NCI-H1436 (cell line): Measurements from ENCODE around the gene TARBP1.
A peak's percentile ranks its signal among the peaks of the same experiment; 100 is the strongest.
"Not testable (repeated sequence)": the region's sequence is repeated elsewhere in the genome, so short reads cannot be mapped to it uniquely, and the experiment has no call there.

ENCODE experiments used
- DNase-seq: peaks from one replicate; lab custom pipeline; 2025; lab: John Stamatoyannopoulos, UW

Gene TARBP1

GRCh38 chr1:234478481-234479309 lies at the start of gene TARBP1:
TARBP1 (minus strand) TSS chr1:234479179; CDS start chr1:234479103, 76 bp downstream.
- DNase-seq = peak; percentile 86

- DNase-seq = no peak
Measured at GRCh38 chr1:234528074-234528865, 49.3 kb upstream of the TARBP1 start.

GRCh38 chr1:234527346-234527745 lies 48.4 kb upstream of the TARBP1 start:
- no peak for DNase-seq

GRCh38 chr1:234526922-234527321 lies 47.9 kb upstream of the TARBP1 start:
- DNase-seq = no peak

- DNase-seq = no peak
Measured at GRCh38 chr1:234525099-234525799, 46.3 kb upstream of the TARBP1 start.

- no peak for DNase-seq
Measured at GRCh38 chr1:234521836-234522235, 42.9 kb upstream of the TARBP1 start.

- no peak for DNase-seq
Measured at GRCh38 chr1:234520908-234521817, 42.2 kb upstream of the TARBP1 start.

GRCh38 chr1:234519506-234519905 lies 40.5 kb upstream of the TARBP1 start:
- no peak for DNase-seq

- no peak for DNase-seq
Measured at GRCh38 chr1:234518876-234519275, 39.9 kb upstream of the TARBP1 start.

GRCh38 chr1:234518086-234518485 lies 39.1 kb upstream of the TARBP1 start:
- DNase-seq = not testable (repeated sequence)

GRCh38 chr1:234517110-234517802 lies 38.3 kb upstream of the TARBP1 start:
- DNase-seq = no peak

- no peak for DNase-seq
Measured at GRCh38 chr1:234515821-234516241, 36.9 kb upstream of the TARBP1 start.

- DNase-seq = no peak
Measured at GRCh38 chr1:234515411-234515810, 36.4 kb upstream of the TARBP1 start.

GRCh38 chr1:234512451-234512861 lies 33.5 kb upstream of the TARBP1 start:
- no peak for DNase-seq

GRCh38 chr1:234509457-234510328 lies 30.7 kb upstream of the TARBP1 start:
- peak; percentile 55 for DNase-seq

GRCh38 chr1:234507626-234508387 lies 28.8 kb upstream of the TARBP1 start:
- no peak for DNase-seq

GRCh38 chr1:234507089-234507488 lies 28.1 kb upstream of the TARBP1 start:
- no peak for DNase-seq

GRCh38 chr1:234505769-234506102 lies 26.8 kb upstream of the TARBP1 start:
- no peak for DNase-seq
